Raji (cell line): ENCODE results near the gene NCOA3.

ENCODE experiments used
- POLR2A ChIP-seq: IDR thresholded peaks from 2 replicates; pipeline ENCODE4 v1.6.1; 2011; ENCODE audit warnings: low read depth, low read length, control low read depth; ENCODE audit not compliant: insufficient read depth

NCOA3 gene

DNA sequence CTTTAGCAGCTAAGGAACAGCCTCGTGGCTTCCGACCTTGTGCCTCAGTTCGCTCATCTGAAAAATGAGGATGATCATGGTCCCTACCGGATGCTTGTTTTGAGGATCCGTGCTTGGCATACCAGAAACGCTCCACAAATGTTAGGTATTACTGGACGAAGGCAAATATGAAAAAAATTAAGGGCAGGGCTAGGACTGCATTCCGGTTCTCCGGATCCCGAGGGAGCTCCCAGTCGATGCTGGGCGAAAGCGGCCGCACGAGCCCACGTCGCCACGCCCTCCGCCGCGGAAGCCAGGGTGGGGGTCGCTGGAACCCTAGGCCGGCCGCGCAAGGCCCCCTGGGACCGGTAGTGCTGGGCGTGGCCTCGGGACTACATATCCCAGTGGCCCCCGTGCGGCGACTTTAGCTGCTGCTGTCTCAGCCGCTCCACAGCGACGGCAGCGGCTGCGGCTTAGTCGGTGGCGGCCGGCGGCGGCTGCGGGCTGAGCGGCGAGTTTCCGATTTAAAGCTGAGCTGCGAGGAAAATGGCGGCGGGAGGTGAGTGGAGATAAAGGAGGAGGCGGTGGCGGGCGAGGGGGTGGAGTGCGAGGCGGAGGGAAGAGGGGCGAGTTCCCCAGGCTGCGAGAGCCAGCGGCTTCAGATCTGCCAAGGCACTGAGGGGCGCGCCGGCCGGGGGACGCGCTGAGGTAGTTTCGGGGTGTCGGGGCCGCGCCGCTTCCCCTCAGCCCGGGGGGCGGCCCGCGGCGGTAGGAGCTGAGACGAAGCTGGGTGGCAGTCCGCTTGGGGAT is at the start of gene NCOA3:
NCOA3 (plus strand) TSS at position 406 of the 789 bp plus-strand sequence. CDS start 120,361 bp downstream, outside the sequence.
- peak; percentile 89 for TF ChIP-seq POLR2A

DNA sequence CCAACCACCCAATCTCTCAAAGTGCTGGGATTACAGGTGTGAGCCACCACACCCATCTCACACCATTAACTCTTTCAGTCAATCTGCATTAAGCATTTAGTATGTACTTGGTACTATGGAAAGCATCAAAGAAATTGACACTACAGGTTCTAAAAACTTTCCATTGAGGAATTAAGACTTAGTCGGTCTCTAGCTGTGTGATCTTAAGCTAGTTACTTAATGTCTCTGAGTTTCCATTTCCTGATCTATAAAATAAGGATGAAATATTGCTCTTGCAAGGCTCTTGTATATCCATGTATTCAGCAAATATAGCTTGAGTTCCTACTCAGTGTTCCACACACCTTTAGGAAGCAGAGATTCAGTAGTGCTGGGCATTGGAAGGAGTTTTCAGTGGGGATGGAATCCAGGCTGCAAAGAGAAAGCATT is 48.9 kb upstream of the NCOA3 start:
- TF ChIP-seq POLR2A, result no peak

DNA sequence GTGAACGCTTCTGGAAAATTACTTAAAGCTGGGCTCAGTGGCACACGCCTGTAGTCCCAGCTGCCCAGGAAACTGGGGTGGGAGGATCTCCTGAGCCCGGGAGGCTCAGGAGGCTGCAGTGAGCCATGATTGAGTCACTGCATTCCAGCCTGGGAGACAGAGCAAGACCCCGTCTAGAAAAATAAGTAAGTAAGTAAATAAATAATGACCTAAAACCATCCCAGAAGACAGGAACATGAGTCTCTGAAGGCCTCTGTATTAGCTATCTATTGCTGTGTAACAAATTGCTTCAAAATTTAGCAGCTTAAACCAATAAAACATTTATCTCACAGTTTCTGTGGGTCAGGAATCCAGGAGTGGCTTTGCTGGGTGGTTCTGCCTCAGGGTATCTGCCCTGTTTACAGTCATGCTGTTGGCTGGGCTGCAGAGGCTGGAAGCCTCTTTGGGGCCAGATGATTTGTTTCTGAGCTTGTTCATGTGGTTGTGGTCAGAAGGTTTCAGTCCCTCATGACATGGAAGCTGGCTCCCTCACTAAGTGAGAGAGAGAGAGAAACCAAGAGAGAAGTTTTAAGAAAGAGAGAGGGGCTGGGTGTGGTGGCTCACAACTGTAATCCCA is 48.4 kb upstream of the NCOA3 start:
- peak; percentile 30; the same call in 1 of the 2 replicates for TF ChIP-seq POLR2A

DNA sequence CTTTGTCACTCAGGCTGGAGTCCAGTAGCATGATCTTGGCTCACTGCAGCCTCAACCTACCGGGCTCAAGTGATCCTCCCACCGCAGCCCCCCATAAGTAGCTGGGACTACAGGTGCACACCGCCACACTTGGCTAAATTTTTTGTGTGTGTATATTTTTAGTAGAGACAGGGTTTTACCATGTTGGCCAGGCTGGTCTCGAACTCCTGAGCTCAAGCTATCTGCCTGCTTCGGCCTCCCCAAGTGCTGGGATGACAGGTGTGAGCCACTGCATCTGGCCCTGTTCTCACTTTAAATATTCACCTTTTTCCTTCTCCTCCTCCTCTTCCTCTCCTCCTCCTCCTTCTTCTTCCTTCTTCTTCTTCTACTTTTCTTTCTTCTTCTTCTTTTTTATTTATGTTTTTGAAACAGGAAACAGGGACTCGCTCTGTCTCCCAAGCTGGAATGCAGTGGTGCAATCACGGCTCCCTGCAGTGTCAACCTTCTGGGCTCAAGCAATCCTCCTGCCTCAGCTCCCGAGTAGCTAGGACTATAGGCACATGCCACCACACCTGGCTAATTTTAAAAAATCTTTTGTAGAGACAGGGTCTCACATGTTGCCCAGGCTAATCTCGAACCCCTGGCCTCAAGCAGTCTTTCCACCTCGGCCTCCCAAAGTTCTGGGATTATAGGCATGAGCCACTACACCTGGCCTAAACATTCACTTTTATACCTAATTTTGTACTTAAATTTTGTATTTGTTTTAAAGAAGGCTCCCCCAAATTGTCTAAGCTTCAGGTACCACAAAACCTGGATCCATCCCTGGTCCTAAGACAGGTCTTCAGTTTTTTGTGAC is 47.2 kb upstream of the NCOA3 start:
- no peak for TF ChIP-seq POLR2A

DNA sequence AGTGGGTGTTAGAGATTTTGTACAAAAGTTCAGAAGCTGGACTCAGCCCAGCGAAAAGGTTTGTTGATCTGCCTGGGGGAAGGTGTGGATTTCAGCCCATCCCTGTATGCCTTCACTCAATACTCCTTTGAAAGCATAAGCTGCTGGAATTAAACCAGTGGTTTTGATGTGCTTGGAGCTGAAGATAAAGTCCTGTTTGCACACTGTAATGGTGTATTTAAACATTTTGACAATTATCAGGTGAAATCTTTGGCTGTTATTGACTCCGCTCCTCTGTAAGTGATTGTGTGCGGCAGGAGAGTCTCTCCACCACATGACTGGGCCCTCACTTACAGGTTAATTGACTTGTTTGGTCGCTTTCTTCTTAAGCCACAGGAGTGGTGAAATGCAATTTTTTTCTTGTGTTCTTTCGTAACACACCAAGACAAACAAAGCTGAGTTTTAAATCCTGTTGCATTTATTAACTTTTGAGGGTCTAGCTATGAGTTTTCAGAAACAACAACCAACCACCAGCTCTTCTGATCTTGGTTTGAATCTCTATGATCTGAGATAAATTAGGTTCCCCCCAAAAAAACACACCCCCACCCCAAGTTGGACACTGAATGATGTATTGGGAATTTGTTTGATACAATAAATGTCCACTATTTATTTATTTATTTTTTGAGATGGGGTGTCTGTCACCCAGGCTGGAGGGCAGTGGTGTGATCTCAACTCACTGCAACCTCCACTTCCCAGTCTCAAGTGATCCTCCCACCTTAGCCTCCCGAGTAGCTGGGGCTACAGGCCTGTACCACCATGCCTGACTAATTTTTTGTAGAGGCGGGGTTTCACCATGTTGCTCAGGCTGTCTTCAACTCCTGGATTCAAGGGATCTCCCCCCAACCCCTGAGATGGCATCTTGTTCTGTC is 46.3 kb upstream of the NCOA3 start:
- TF ChIP-seq POLR2A, result no peak

DNA sequence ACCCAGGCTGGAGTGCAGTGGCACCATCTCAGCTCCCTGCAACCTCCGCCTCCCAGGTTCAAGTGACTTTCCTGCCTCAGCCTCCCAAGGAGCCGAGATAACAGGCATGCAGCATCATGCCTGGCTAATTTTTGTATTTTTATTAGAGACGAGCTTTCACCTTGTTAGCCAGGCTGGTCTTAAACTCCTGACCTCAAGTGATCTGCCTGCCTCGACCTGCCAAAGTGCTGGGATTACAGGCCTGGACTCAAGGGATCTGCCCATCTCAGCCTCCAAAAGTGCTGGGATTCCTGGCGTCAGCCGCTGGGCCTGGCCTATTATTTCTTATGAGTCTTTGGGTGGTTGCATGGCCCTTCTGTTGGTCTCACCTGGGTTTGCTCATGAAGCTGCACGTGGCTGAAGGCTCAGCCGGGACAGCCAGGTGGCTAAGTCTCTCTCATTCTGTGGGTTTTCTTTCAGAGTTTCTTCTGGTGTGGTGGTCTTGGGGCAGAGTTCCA is 45.6 kb upstream of the NCOA3 start:
- TF ChIP-seq POLR2A, result no peak

DNA sequence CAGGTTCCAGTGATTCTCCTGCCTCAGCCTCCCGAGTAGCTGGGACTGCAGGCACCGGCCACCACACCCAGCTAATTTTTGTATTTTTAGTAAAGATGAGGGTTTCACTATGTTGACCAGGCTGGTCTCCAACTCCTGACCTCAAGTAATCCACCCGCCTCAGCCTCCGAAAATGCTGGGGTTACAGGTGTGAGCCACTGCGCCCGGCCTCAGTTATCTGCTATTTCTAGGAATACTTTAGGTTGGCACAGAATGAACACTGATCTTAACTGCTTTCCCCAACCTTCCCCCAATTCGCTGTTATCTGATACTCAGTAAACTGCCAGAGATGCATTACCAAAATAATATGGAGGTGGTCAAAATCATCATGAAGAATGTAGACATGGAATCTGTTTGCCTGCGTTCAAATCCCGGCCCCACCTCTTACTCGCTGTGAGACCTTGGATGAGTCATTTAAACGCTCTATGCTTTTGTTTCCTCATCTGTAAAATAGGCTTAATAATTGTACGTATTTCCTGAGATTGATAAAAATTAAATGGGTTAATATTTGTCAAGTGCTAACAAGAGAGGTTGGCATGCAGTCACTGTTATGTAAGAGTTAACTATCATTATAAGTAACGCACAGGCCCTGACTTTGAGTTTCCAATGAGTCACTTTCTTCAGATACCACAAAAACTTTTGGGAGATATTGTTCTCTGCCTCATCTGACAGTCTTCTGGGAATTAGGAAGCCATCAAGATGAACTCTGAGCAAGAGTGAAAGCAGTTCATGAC is 44.5 kb upstream of the NCOA3 start:
- no peak for TF ChIP-seq POLR2A

DNA sequence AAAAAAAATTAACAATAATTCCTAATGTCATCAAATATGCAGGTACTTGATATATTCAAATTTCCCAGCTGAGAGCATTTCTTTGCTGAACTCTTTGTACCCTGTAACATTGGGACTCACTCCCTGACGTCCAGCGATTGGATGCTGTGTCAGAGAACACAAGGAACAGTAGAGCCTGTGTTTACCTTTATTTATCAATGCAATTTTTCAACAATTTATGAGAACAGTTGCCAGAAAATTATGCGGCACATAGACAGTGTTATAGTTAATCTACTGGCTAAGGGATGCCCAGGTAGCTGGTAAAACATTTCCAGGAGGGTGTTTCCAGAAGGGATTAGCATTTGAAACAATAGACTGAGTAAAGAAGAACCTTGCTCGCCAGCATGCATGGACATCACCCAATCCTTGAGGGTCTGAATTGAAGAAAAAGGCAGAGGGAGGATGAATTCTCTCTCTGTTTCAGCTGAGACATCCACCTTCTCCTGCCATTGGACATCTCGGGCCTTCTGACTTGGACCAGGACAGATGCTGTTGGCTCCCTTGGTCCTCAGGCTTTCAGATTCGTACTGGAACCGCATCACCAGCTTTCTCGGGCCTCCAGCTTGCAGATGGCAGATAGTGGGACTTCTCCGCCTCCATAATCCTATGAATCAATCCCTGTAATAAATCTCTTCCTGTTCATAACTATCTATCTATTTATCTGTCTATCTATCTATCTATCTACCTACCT is 42.2 kb upstream of the NCOA3 start:
- no peak for TF ChIP-seq POLR2A

DNA sequence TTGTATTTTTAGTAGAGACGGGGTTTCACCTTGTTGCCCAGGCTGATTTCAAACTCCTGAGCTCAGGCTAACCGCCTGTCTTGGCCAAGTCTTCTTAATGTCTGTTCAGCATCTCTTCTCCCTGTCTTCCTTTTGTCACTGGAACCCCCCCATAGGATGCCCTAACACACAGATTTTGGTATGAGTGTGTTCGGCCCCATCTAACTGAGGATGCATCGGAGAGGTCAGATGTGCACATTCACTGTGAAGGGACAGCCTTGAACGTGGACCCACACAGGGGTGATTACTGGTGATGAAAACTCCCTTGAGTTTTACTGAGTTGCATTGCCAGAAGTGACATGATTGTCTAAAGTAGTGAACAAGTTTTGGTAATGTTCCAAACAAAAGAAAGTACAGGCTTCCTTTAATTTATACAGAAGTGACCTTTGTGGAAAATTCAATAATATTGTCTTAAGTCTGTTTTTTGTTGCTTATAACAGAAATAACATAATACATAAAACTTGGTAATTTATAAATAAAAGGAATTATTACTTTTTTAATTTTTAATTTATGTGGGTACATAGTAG is 40.5 kb upstream of the NCOA3 start:
- no peak for TF ChIP-seq POLR2A

DNA sequence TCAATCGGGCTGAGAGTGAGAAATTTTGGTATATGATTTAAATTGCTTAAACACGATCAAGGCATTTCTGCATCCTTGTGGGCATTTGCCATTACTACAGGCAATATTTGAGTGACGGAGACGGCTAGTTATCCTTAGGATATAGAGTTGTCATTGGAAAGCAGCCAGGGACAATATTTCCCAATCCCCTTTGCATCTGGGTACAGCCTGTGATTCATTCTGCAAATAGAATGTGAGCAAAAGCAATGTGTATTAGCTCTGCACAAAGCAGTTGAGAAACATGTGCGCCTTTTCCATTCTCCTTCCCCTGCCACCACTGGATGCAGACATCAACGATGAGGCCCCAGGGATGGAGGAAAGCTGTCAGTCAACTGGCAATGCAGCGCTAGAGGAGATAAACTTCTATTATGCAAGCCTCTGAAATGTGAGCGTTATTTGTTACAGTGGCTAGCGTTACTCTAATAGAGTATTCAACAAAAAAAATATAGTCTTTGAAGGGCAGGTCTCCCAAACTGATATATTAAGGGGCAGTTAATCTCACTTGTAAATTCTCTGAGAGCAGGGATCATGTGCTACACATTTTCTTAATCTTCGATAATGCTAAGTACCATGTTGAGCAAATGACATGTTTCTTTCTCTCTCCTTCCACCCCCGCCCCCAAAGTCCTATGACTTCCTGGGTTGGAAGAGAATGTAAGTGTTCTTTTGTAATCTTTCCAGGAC is 37.1 kb upstream of the NCOA3 start:
- TF ChIP-seq POLR2A, result no peak

DNA sequence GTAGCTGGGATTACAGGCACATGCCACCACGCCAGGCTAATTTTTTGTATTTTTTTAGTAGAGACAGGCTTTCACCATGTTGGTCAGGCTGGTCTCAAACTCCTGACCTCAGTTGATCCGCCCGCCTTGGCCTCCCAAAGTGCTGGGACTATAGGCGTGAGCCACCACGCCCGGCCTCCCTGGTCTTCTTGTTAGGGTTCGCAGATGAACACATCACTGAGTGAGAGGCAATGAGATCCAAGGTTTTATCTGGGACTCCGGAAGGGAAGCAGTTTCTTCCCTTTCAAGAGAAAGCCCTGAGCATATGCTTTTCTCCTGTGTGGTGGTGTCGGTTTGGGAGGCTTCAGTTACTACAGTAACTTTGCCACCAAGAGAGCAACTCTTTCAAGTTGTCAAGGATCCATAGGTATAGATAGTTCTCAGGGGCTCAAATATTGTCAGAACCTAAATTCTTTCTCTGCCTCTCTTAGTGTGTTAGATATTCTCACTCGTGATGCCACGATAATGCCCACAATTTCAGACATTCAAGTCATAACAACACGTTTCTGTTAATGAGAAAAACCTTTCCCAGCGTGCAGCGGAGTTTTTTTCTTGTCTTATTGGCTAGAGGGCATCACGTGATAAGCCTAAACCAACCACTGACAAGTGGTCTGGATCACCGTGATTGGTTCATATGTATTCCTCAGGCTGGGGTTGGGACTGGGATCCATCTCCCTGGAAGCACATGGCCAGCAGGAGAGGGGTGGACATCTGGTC is 36.2 kb upstream of the NCOA3 start:
- no peak for TF ChIP-seq POLR2A
